ENCODE data around the gene VTI1A. TPM values are rescaled to one million over a fixed set of nuclear protein-coding genes. Genes with fewer than 3 reads are reported as not detected.

Gene VTI1A
- total RNA-seq, 1 experiment from 2014 or later: 22.0 TPM

DNA sequence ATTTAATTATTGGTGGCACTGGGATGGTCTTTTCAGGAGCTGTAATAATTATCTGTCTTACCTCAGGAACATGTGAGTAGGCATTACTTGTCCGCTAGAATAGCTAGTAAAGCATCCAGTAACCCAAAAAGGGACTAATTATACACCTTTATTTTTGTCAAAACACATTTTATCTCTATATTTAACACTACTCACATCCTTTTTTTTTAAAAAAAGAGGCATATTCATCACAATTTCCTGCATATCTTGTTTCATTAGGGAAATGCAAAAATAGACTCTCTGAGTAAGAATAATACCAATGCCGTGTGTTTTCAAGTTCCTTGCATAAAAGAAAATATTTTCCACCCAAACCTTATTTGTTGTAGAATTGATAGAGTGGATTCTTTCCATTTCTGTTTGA is 99.5 kb downstream of the VTI1A start:
- Histone ChIP-seq H3K4ac (ENCODE audit: low read depth, low read length) (no peak overlapping the region), H4K20me1 (ENCODE audit: control insufficient read depth, insufficient read depth, insufficient read length) (no peaks in the 10 kb centered on the region), H3T11ph (ENCODE audit: low read length) (no peak overlapping the region), H3K9ac (ENCODE audit: extremely low read depth, insufficient read length, low read length) (no peak overlapping the region), H2BK5ac (ENCODE audit: insufficient read length, low read length) (no peak overlapping the region), H3K23ac (ENCODE audit: insufficient read length, low read depth, low read length) (no peak overlapping the region), H2AK5ac (ENCODE audit: insufficient read length, low read length) (no peak overlapping the region), H3K14ac (ENCODE audit: insufficient read depth, low read length) (no peak overlapping the region), H3K9me3 (ENCODE audit: control insufficient read depth, low read depth, low read length) (no peaks in the 10 kb centered on the region), H2BK20ac (ENCODE audit: low read depth, low read length, poor library complexity, severe bottlenecking) (no peak overlapping the region), H3K27ac (ENCODE audit: insufficient read length, low read depth, low read length) (no peak overlapping the region), H3K23me2 (ENCODE audit: insufficient read length, low read depth, low read length, poor library complexity, severe bottlenecking) (no peaks in the 10 kb centered on the region), H3K79me1 (ENCODE audit: insufficient read depth, low read depth, low read length, poor library complexity, severe bottlenecking) (no peaks in the 10 kb centered on the region), H2BK12ac (ENCODE audit: insufficient read length, low read depth, low read length) (no peak overlapping the region), H3K79me2 (ENCODE audit: insufficient read depth, low read length) (no peaks in the 10 kb centered on the region), H3K18ac (ENCODE audit: insufficient read length, low read depth, low read length) (no peak overlapping the region), H3K4me2 (ENCODE audit: insufficient read depth, insufficient read length, low read length) (no peak overlapping the region), H2BK15ac (ENCODE audit: low read depth, low read length) (no peak overlapping the region), H2BK120ac (ENCODE audit: low read depth, low read length, poor library complexity, severe bottlenecking) (no peak overlapping the region), H3K27me3 (ENCODE audit: insufficient read depth, low read length) (no peaks in the 10 kb centered on the region), H3K56ac (ENCODE audit: insufficient read length, low read depth, low read length) (no peak overlapping the region), H4K8ac (replicated peaks; ENCODE audit: insufficient read length, low read depth, low read length) (no peak overlapping the region), H4K5ac (ENCODE audit: insufficient read length, low read depth, low read length) (no peak overlapping the region), H3K4me1 (ENCODE audit: insufficient read depth, low read length) (no peaks in the 10 kb centered on the region), H4K91ac (ENCODE audit: insufficient read length, low read depth, low read length) (no peak overlapping the region), H2AFZ (ENCODE audit: low read length) (no peak overlapping the region)
- H3K4me1 Mint-ChIP-seq: peaks cover 4 to 5% of the 10 kb centered on the region in 2 experiments; a peak in 3 of 4 replicates
- peaks cover 5 to 6% of the 10 kb centered on the region in 2 experiments; a peak in 4 of 5 replicates for H3K9me3 Mint-ChIP-seq
- no peak overlapping the region for H3K27ac Mint-ChIP-seq
- H3K4me3 Mint-ChIP-seq: no peak overlapping the region
- peaks cover 4 to 11% (median 6%) of the 10 kb centered on the region in 3 experiments; a peak in 6 of 7 replicates for H3K36me3 Mint-ChIP-seq (ENCODE audit: insufficient read depth in 1 of 3, low read depth in 3 of 3)
- no peak for DNase-seq
- no CpG with 5 or more reads among the region's 2 CpGs for WGBS (ENCODE audit: extremely low coverage, insufficient read length, low lambda C conversion rate)
- H3K27me3 Mint-ChIP-seq (ENCODE audit: low read depth): no peaks in the 10 kb centered on the region; the same call in none of the 2 replicates
- TF ChIP-seq, protein P1, sequence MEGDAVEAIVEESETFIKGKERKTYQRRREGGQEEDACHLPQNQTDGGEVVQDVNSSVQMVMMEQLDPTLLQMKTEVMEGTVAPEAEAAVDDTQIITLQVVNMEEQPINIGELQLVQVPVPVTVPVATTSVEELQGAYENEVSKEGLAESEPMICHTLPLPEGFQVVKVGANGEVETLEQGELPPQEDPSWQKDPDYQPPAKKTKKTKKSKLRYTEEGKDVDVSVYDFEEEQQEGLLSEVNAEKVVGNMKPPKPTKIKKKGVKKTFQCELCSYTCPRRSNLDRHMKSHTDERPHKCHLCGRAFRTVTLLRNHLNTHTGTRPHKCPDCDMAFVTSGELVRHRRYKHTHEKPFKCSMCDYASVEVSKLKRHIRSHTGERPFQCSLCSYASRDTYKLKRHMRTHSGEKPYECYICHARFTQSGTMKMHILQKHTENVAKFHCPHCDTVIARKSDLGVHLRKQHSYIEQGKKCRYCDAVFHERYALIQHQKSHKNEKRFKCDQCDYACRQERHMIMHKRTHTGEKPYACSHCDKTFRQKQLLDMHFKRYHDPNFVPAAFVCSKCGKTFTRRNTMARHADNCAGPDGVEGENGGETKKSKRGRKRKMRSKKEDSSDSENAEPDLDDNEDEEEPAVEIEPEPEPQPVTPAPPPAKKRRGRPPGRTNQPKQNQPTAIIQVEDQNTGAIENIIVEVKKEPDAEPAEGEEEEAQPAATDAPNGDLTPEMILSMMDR (conservative IDR thresholded peaks at IDR 0.05): no peak

Measured in H9 (cell line).